GM12865 (cell line): ENCODE data around the gene CCDC78.

Experiments
- DNase-seq: peaks from one replicate; pipeline ENCODE4 v3.0.0; 2010; ENCODE audit warnings: low read depth
- H3K4me3 ChIP-seq: 2 replicates; pipeline ENCODE4 v1.5.1; 2011; ENCODE audit warnings: mild to moderate bottlenecking, low read depth, low read length, control low read depth
- TF ChIP-seq, protein P1 (sequence below): IDR thresholded peaks from 2 replicates; pipeline ENCODE4 v1.5.1; 2011; ENCODE audit warnings: low read length, control low read depth, low read depth, inconsistent platforms; ENCODE audit not compliant: insufficient read depth; ENCODE audit errors: missing control alignments

Gene CCDC78

DNA sequence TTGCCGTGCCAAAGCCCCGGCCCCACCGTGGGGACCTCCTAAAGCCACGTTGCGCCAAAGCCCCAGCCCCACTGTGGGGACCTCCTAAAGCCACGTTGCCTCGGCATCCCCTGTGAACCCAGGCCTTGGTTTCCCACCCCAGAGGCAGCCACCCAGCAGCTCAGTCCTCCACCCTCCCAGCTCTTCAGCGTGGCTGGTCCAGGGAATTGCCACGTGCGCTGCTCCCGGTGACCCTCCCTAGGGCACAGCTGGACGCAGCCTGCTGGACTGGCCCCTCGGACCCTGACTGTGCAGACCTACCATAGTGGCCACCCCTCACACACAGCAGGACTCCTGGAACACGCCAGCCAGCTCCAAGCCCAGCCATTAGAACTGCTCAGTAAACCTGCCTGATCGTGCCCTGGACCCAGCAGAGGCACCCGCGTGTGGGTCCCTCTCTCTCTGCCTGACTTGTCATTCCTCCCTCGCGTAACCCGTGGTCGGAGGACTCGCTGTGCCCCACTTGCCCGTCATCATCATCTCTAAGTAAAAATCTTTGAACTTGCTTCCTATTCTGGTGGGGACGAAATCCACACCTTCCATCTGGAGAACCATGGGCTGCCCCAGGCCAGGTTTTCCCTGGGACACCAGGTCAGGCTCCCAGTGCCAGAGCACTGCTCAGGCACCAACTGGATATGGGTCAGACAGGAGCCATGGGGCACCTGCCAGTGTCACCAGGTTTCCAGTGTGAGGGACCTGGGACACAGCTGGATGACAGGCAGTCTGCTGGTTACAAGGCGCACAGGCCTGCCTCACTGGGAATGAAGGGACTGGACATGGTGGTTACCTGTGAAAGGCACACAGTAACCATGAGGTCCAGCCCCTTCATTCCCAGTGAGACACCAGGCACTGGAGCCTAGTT is 9.0 kb upstream of the CCDC78 start:
- TF ChIP-seq, protein P1, sequence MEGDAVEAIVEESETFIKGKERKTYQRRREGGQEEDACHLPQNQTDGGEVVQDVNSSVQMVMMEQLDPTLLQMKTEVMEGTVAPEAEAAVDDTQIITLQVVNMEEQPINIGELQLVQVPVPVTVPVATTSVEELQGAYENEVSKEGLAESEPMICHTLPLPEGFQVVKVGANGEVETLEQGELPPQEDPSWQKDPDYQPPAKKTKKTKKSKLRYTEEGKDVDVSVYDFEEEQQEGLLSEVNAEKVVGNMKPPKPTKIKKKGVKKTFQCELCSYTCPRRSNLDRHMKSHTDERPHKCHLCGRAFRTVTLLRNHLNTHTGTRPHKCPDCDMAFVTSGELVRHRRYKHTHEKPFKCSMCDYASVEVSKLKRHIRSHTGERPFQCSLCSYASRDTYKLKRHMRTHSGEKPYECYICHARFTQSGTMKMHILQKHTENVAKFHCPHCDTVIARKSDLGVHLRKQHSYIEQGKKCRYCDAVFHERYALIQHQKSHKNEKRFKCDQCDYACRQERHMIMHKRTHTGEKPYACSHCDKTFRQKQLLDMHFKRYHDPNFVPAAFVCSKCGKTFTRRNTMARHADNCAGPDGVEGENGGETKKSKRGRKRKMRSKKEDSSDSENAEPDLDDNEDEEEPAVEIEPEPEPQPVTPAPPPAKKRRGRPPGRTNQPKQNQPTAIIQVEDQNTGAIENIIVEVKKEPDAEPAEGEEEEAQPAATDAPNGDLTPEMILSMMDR: no peak
- no peak for DNase-seq
- no peak overlapping the region for H3K4me3 ChIP-seq

DNA sequence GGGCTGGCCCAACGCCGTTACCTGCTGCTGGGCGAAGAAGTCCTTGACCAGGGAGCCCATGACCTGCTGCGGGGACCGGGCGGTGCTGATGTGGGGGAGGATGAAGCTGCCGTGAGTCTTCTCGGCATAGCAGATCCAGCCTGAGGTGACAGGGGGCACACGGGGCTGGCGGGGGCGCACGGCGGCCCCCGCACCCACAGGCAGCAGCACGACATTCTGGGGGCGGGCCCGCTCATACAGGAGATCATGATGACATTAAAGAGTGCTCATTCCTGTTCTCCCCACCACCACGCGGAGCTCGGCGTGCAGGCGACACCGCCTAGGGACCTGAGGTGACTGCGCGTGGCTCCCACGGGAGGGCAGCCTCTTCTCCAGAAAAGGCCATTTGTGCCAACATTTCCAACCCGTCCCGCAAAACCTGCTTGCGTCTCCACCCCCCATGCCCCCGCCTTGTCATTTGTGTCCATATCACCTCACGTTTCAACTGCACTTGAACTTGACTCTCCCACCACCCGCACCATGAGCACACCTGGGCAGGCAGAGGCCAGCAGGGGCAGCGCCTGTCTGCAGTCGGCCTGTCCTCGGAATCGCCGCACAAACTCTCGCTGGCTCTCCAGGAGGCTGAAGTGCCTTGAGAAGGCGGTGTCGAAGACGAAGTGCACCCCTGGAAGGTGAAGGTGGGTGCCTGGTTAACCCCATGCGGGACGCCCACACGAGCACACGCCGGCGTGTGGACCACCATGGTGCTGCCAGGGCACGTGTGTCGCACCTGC is 8.2 kb upstream of the CCDC78 start:
- TF ChIP-seq, protein P1: no peak
- no peak for DNase-seq

DNA sequence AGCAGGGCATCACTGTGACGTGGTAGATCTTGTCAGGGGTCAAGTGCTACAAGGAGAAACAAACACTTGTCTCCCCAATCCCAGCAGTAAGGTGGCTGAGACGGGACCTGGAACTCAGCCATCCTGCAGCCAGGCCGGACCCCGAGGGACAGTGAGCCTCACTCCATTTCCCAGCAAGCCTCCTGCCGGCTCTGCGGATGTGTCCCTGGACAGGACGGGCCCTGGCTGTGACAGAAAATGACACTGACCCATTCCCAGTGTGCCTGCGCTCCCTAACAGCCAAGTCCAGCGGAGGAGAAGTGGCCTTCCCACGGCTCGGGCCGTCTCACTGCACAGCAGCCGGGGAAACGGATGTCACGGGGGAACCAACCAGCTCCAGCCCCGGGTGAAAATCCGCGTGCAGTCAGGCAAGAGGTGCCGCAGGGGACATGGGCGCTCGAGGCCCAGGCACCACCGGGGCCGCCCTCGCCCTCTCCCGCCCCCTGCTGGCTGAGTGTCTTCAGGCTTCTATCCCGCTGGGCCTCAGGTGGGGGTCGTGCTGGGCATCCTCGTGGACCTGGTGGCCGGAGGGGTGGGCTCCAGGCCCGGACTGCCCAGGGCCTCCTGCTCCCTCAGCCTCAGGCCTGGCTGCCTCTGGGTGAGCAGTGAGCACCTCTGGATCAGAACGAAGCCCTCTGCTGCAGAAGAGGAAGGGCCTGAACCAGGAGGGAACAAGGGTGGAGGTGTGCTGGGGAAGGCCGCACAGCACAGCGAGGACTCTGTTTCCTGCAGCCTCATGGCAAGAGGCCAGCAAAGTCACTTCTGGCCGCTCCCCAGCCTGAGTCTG is 7.4 kb upstream of the CCDC78 start:
- H3K4me3 ChIP-seq: no peak overlapping the region
- TF ChIP-seq, protein P1: peak; percentile 38
- peak; percentile 18 for DNase-seq

More for the DNA sequence above, 8.2 kb upstream of the CCDC78 start:
- no peak overlapping the region for H3K4me3 ChIP-seq

DNA sequence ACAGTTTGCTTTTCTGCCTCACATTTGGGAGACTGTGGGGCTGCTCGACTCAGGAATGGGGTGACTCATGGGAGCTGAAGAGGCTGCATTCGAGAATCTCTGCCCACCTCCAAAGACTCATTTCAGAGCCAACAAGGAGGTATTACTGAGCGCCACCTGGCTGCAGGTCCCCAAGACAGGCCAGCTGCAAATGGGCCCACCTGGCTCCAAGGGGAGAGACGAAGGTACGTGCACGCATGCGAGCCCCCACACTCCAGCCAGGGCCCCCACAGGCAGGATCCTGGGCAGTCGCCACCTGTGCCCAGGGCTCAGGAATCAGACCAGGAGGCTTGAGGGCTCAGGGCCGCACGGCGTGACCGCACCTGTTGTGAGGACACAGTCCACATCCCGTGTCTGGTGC is 6.7 kb upstream of the CCDC78 start:
- no peak for DNase-seq

DNA sequence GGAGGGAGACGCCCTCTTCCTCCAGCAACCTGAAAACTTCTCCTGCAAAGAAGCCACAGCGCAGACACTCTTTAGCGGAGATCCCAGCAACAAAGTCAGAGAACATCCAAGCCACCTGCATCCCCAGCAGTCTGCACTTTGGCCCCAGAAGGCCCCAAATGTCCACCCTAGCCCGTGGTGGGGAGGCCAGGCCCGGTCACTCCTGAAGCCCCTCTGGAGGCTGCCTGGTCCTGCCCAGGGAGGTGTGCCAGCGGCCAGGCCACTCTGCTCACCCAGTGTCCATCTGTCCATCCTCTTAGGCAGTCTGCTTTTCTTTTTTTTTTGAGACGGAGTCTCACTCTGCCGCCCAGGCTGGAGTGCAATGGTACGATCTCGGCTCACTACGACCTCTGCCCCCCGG is 6.1 kb upstream of the CCDC78 start:
- TF ChIP-seq, protein P1: no peak
- DNase-seq: no peak
- no peak overlapping the region for H3K4me3 ChIP-seq

More for the DNA sequence above, 6.7 kb upstream of the CCDC78 start:
- TF ChIP-seq, protein P1: no peak
- no peak overlapping the region for H3K4me3 ChIP-seq

DNA sequence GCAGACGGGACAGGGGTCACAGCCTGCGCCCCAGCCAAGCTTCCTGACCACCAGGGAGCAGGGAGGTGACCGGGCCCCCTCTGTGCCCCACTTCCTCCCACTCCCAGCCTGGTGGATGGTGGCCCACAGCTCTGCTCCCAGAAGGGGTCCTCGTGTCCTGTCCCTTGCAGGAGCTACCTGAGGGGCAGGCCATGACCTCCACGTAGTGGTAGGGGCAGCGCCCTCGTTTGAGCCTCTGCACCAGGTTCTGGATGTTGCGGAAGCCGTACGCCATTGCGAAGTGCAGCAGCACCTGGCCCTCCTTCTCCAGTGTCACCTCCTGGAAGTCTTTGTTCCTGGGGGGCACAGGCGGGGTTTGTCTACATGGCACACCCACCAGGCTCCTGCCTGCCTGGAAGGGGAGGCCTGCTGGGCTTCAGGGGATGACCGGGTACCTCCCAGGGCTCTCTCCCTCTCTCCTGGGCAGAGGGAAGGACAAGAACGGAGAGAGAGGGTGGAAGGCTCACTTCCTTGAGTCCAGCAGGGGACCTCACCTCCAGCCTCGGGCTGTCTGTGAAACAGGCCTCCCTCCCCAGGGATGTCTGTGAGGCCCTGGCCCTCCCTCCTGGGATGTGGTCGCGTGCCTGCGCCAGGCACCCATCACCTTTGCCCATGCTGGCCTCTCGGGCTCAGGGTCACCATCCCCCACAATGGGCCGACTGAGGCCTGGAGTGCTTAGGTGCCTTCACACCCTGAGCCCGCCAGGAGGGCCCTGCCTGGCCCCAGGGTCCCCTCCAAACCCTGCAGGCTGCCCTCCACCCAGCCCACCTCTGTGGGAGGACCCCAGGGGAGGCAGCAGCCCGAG is 4.6 kb upstream of the CCDC78 start:
- DNase-seq: peak; percentile 9
- TF ChIP-seq, protein P1: no peak
- H3K4me3 ChIP-seq: no peak overlapping the region
